Activated T-cell treated with anti-CD3 and anti-CD28 coated beads for 4 hours (primary cell): ENCODE data around the gene CASP8AP2.
"Not testable (repeated sequence)": the region's sequence is repeated elsewhere in the genome, so short reads cannot be mapped to it uniquely, and the experiment has no call there.

Source experiments
- DNase-seq: peaks from one replicate; pipeline ENCODE4 v3.0.0-alpha.2; 2020

The CASP8AP2 gene

DNA sequence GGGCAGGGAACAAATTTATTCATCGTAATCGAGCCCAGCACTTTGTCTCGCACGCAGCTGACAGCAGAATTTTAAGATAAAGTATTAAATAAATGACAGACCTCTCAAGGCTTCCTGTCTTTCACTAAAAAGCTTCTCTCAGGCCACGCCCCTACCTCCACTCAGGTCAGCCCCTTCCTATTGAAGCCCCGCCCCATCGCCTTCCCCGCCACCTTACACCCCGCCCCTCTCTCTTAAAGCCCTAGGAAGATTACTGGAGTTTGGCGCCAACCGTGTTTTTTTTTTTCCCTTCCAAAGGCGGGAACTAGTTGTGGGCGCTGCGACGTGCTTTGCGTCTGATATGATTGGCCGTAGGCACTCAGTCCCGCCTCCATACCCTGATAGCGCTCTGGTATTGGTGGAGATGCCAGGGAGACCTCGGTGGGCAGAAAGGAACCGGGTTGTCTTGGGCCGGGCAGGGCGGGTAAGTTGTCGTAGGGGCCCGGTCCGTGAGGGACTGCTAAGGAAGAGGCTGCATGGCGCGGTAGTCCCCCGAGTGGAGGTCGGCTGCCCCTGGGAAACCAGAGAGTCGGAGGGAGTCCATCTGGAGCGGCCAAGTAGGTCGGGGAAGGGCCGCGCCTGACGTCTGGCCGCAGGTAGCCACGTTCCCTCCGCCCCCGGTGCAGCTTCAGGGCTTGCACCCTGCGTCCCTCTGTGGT lies at the start of gene CASP8AP2:
TSS of gene CASP8AP2 (plus strand) at position 409 of the 698 bp plus-strand sequence.
- peak; percentile 94 for DNase-seq

DNA sequence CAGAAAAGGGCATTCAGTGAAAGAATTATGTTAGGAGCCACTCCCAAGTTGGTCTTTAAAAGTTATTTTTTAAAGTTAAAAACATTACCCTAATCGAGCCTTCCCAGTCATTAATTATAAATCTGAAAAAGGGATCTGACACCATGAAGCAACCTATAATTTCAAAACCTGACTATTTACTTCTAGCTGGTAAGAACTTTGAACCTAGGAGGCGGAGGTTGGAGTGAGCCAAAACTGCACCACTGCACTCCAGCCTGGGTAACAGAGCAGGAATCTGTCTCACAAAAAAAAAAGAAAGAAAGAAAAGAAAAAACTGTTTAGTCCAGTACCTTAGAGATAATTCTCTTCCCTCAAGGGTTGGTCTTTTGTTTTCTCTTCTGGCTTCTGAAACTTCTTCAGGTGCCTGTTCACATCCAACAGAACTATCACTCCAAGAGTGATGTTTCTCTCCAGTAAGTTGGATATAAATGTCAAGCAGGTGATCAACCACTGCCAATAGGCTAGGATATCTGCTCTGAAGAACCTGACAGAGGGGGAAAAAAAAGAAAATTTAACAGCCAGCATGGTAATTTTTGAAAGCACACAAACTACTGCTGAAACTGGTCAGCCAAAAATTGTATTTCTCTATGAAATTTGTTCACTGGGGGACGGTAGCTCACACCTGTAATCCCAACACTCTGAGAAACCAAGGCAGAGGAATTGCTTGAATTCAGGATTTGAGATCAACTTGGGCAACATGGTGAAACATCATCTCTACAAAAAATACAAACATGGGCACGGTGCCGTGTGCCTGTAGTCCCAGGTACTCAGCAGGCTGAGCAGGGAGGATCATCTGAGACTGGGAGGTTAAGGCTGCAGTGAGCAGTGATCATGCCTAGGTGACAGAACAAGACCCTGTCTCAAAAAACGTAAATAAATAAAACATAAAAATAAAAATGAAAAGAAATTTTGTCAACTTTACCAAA lies 48.3 kb upstream of the CASP8AP2 start:
- no peak for DNase-seq

DNA sequence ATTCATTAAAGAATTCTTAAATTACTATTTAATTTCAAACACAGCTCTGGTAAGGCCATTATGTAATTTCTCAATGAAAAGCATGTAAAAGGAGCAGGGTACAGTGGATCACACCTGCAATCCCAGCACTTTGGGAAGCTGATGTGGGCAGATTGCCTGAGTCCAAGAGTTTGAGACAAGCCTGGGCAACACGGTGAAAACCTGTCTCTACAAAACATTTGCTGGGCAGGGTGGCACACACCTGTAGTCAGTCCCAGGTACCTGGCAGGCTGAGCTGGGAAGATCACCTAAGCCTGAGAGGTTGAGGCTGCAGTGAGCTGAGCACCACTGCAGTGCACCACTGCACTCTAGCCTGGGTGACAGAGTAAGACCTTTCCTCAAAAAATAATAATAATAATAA lies 47.5 kb upstream of the CASP8AP2 start:
- DNase-seq, result no peak

DNA sequence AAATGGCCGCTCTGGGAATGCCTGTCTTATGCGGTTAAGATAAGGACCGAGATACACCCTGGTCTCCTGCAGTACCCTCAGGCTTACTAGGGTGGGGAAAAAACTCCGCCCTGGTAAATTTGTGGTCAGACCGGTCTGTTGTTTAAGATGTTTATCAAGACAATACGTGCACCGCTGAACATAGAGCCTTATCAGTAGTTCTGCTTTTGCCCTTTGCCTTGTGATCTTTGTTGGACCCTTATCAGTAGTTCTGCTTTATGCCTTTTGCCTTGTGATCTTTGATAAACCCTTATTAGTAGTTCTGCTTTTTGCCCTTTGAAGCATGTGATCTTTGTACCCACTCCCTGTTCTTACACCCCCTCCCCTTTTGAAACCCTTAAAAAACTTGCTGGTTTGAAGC lies 46.4 kb upstream of the CASP8AP2 start:
- not testable (repeated sequence) for DNase-seq

DNA sequence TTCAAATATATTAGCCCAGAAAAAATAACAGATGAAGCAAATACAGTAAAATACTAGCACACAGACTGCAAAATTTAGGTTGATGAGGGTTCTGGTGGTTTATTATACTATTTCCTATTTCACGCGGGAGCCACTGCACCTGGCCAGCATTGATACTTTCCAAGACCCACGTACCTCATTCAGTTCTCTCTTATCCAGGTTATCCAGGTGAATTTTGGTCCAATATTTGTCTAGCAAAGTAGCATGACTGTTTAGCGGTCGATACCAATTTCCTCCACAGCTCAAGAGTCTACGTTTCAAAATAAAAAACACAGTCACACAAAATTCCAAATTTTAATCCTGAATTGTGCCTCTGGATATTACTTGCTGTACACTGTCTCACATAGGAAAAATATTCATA lies 44.8 kb upstream of the CASP8AP2 start:
- no peak for DNase-seq

DNA sequence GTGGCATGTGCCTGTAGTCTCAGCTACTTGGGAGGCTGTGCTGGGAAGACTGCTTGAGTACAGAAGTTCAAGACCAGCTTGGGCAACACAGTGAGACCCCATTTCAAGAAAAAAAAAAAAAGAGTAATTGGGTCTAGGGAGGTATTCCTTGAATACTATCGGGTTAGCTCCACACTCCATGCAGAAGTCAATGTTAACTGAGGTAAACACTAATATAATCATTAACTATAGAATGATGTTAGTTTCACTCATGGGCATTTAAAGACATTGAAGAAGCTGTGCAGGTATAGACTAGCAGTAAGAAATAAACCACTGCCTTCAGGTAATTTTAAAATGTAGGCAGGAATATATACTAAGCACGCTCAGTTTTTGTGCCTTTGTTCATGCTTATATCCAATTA lies 42.7 kb upstream of the CASP8AP2 start:
- no peak for DNase-seq

DNA sequence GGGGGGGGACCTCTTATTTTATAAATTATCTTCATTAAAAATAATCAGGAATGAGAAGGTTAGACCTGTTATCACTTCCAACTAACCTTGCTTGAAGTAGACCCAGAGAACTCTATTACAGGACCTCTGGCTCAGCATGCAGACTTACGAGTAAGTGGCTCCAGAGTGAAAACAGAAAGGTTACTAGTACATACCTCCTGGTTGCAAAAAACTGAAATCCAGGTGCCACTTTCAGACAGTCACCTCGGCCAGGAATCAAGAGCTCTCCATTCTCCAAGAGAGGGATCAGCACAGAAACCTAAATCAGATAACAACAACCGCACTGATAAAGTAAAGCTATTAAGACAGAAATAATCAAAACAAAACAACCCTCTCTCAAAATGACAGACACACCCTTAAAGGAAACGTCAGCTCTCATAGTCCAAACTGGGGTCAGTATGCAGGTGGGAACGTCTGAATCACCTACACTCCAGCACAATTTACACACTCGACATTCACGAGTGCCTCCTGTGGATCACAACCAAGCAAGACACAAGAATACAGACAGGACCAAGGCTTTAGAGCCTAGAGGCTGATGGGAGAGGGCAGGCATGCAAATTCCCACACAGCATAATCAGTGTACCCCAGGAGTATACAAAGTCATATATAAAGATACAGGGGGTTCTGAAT lies 41.9 kb upstream of the CASP8AP2 start:
- DNase-seq, result no peak

DNA sequence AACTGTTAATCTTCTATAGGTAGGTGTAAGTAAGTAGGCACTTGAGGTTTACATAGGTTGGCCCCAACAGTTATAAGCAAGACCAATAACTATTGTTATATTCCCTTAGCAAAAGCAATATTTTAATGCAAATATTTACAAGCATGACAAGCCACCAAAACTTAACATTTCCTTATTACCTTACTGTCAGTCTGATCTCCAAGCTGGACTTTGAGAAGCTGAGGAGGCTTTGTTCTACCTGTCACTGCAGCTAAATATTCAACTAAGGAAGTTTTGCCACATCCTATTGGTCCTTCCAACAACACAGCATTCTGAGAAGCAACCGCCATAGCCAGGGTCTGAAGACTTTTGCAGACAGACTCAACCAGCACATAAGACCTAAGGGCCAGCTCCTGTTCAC lies 39.7 kb upstream of the CASP8AP2 start:
- no peak for DNase-seq

DNA sequence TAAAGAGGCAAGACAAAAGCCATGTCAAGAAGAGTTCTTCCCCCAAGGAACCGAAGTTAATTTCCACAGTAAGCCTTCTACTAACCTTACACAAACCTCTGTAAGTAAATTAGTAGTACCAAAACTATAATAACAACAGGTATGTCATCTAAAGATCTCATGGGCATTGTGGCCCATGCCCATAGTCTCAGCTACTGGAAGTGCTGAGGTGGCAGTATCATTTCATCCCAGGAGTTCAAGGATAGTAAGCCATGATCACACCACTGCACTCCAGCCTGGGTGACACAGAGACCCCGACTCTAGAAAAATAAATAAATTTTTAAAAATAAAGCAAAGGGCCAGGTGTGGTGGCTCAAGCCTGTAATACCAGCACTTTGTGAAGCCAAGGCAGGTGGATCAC lies 39.3 kb upstream of the CASP8AP2 start:
- DNase-seq, result no peak

DNA sequence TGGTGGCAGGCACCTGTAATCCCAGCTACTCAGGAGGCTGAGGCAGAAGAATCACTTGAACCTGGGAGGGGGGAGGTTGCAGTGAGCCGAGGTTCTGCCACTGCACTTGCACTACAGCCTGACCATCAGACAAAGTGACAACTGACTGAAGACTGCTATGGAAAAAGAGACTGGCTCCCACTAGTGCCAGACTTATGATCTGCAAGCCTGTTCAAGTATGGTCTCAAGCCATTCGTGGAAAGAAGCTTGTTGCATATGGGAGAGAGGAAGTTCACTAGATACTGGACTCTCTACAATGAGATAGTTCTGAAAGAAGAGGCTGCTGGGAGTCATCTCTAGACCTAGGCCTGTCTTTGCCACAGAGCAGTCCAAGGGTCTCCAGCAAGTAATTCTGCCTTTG lies 36.8 kb upstream of the CASP8AP2 start:
- no peak for DNase-seq

DNA sequence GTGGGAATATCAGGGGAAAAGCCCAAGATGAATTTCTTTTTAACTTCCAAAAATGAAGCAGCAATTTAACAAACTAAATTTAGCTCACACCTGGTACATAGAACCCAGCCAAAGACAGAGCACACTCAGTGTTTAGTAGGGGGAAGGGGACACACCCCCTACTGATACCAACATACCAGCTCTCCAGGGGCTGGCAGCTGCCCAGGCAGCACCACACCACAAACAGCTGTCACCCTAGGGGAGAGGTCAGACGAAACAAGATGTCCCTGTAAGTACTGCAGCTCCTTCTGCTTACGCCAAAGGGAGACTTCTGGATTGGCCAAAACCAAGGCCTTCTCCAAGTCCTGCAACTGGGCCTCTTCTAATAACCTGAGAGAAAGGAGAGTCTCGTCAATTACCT lies 36.1 kb upstream of the CASP8AP2 start:
- DNase-seq, result no peak

DNA sequence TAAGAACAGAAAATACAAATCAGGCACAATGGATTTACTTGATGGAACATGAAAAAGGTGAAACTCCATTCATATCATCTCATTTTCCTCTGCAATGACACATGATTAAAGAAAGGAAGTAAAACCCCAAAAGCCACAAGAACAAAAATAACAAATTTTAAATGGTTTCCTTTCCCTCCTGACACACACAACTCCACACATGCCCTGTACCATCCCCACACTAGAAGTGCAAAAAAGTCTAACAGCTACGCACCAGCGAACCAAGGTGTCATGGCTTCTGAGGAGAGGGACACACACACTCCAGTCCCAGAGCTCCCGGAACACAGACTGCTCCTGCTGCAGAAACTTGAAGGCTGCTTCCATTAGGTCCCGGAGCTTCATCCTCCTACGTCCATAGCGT lies 35.4 kb upstream of the CASP8AP2 start:
- DNase-seq, result no peak

DNA sequence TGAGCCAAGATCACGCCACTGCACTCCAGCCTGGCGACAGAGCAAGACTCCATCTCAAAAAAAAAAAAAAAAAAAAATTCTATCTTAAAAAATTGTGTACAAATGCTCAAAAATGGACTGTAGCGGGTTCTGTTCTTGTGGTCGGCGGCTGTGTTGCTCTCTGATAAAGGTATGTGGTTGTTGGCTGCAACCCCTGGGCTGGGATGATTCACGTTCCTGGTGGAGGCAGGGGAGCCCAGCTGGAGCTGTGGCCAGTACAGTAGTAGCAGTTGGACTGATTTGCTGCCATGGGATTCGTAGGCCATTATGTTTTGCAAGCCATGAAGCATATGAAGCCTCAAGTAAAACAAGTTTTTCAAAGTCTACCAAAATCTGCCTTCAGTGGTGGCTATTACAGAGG lies 32.4 kb upstream of the CASP8AP2 start:
- no peak for DNase-seq

DNA sequence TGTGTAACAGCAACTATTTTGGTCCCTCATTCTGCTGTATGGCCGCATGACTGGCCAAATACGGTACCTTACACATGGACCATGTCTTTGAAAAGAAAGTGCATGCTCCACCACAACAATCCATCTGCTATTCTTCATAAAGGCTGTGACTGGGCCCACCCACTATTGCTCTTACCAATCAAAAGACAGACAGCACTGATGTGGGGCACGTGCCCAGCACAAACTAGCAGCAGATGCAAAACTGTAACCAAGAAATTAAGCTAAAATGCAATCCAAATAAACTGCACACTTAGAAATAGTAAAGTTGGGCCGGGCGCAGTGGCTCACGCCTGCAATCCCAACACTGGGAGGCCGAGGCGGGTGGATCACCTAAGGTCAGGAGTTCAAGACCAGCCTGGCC lies 30.6 kb upstream of the CASP8AP2 start:
- DNase-seq, result no peak

DNA sequence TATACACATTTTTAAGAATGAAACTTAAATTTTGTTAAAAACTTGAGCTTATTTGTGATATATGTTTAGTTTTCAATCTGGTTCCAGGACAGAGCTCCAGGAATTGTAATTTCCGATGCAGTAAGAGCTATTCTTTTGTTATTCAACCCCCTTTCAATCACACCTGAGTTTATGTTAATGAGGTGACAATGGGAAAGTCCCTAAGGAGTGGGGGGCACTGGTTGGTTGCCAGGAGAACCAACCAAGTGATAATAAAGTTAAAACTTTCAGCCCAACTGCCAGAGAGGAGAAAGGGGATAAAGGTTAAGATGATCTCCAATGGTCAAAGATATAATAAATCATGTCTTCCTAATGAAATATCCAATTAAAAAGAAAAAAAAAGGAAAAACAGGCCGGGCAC lies 29.9 kb upstream of the CASP8AP2 start:
- no peak for DNase-seq

DNA sequence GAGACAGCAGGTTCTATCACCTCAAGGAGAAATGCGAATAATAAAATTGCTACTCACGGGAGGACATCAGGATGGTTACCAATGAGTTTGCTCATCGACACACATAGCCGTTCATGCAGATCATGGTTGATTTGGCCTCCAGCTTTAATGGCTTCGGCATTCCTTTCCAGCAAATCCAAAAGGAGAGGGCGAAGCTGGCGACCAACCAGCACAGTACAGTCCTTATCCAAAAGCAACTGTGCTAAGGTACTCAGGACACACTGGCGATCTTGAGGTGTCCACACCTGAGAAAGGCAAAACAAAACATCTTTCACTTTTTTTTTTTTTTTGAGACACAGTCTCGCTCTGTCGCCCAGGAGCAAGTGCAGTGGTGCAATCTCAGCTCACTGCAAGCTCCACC lies 26.4 kb upstream of the CASP8AP2 start:
- no peak for DNase-seq

DNA sequence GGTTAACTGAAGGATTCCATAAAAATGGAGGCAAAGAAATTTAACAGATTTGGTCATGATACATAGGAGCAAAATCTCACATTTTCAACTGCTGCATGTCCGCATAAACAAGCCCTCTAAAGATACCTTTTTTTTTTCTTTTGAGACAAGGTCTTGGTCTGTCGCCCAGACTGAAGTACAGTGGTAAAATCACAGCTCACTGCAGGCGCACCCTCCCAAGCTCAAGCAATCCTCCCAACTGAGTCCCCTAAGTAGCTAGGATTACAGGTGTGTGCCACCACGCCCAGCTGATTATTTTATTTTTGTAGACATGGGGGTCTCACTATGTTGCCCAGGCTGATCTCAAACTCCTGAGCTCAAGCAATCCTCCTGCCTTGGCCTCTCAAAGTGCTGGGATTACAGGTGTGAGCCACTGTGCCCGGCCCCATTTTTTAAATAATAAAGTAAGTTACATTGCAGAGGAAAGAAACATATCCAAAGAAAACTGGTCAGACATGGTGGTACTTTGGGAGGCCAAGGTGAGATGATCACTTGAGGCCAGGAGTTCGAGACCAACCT lies 23.8 kb upstream of the CASP8AP2 start:
- no peak for DNase-seq

DNA sequence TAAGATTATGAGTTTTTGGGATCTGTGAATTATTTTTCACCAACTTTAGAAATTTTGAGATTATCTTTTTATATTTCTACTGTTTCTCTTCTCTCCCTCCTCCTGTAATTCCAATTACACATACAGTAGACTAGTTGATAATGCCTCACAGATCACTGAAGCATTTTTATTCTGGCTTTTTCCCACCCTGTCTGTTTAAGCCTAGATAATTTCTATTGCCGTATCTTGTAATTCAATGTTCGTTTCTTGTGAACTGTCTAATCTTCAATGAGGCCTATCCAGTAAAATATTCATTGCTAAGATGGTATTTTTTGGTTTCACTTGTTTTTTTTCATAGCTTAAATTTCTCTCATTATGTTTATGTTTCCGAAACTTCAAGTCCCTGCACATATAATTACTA lies 22.1 kb upstream of the CASP8AP2 start:
- DNase-seq, result no peak

DNA sequence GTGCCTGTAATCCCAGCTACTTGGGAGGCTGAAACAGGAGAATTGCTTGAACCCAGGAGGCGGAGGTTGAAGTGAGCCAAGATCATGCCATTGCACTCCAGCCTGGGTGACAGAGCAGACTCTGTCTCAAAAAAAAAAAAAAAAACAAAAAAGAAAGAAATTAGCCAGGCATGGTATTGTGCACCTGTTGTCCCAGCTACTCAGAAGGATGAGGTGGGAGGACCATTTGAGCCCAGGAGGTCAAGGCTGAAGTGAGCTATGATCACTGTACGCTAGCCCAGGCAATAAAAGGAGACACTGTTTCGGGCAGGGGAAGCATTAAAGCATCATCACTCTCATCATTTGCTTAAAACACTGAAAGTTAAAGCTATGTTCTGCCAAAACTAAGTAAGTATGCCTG lies 16.3 kb upstream of the CASP8AP2 start:
- DNase-seq, result not testable (repeated sequence)

DNA sequence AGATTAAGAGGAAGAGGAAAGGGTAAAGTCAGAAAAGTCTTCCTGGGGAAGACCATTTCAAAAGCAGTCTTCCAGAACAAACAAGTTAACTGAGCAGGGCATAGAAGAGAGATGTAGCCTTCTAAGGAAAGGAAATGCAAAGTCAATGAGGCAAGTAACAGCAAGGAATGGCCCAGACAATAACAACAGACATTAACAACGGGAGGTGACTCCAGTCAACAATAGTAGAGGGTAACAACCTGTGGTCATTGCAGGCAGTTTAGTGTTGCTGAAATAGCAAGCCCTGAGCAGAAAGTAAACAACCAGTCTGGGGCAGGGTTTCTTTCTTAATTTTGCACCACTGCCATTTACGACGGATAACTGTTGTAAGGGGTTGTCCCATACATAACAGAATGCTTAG lies 12.2 kb upstream of the CASP8AP2 start:
- no peak for DNase-seq

DNA sequence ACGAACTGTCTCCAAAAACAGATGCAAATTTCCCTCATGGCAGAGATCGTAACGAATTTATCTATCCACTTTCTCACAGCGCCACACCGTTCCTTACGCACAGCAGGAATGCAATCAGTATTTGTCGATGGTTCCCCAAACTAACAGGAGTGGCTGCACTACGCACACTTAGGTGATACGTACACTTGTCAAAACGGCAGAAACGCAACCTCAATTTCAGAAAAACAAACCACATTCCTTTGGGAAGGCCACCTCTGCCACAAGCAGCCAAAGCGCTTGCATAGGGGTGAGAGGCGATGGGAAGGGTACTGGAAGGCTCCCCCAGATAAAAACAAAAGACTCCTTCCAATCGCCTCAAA lies 10.7 kb upstream of the CASP8AP2 start:
- no peak for DNase-seq

DNA sequence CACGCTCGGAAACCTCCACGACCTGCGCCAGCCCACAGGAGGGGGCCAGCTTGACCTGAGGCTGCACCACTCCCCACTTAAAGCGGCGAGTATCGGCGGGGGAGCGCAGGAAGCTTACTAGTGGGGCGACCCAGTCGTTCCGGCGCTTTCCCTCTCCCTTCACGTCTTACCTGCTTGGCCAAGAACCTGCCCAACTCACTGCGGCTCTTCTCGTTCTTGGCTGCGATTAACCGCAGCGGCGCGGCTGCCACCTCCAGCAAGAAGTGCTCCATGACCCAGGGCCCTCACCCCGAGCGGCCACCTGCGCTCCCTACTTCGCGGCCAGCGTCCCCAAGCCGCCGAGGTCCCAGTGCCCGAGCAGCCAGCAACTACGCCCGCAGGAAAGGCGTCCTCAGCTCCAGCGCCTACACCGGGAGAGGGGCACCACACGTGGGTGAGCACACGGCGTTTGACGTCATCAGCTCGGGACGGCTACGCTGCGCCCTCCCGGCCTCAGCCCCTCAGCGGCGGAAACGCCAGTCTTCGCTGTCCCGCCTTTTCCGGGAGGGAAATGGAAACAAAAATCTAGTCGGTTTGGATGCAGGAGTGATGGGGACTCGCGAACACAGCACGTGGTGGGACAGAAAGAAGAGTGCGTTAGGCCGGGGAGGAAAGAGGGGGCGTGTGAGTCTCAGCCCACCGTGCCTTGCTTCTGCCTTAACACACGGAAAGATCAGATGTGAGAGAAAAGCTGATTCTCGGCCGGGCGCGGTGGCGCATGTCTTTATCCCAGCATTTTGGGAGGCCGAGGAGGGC lies 10.1 kb upstream of the CASP8AP2 start, which contains the start of gene MDN1:
TSS of gene MDN1 (minus strand) at position 459 of the 795 bp plus-strand sequence. CDS start at position 272, 187 bp downstream.
- DNase-seq, result peak; percentile 79
